Measurements from ENCODE around the gene MLANA.

- TF ChIP-seq CTCF (IDR thresholded peaks at IDR 0.05; ENCODE audit: poor library complexity): no peak
- no peak for TF ChIP-seq EZH2 (IDR thresholded peaks at IDR 0.05; ENCODE audit: borderline replicate concordance)
These were observed 59.6 kb downstream of the MLANA start for GRCh38 chr9:5950261-5950660.
